K562 (cell line): ENCODE measurements around the gene MIDN. TPM values are rescaled to one million over a fixed set of nuclear protein-coding genes. Genes with fewer than 3 reads are reported as not detected.
A peak's percentile ranks its signal among the peaks of the same experiment; 100 is the strongest.

ENCODE experiments used
- BACH1 ChIP-seq: fragments of 200-800 bp; sonication (Bioruptor generic); IDR thresholded peaks from 2 replicates; pipeline ENCODE4 v1.6.1; 2016; ENCODE audit warnings: missing genetic modification characterization, missing compliant biosample characterization
- CHCHD3 ChIP-seq: fragments of 250-450 bp; sonication (Bioruptor Pico); IDR thresholded peaks from 2 replicates; pipeline ENCODE4 v2.1.2; 2022; ENCODE audit warnings: mild to moderate bottlenecking
- CREM ChIP-seq: IDR thresholded peaks from 2 replicates; pipeline ENCODE4 v1.6.1; 2014; ENCODE audit warnings: antibody characterized with exemption, low read depth
- DIDO1 ChIP-seq: fragments of 450-650 bp; IDR thresholded peaks from 2 replicates; pipeline ENCODE4 v1.6.1; 2016; ENCODE audit warnings: low read depth, missing biosample characterization, missing genetic modification characterization
- DMBX1 ChIP-seq: fragments of 250-450 bp; sonication (Bioruptor Pico); IDR thresholded peaks from 2 replicates; pipeline ENCODE4 v1.8.0; 2022; ENCODE audit warnings: inconsistent platforms, mild to moderate bottlenecking, moderate library complexity, borderline replicate concordance
- HDAC6 ChIP-seq: IDR thresholded peaks from 2 replicates; pipeline ENCODE4 v1.6.1; 2012; ENCODE audit warnings: low read depth, mild to moderate bottlenecking, control low read depth, inconsistent platforms, low read length, moderate library complexity
- HNRNPK ChIP-seq: fragments of 200-400 bp; formaldehyde crosslinking; IDR thresholded peaks from one replicate; pipeline ENCODE4 v1.6.1; 2018; ENCODE audit warnings: mild to moderate bottlenecking, low read depth, low read length; ENCODE audit not compliant: poor library complexity, severe bottlenecking
- LEF1 ChIP-seq: fragments of 450-650 bp; IDR thresholded peaks from 2 replicates; pipeline ENCODE4 v1.6.1; 2016; ENCODE audit warnings: mild to moderate bottlenecking
- MAFK ChIP-seq: IDR thresholded peaks from 2 replicates; pipeline ENCODE4 v1.6.1; 2011; ENCODE audit warnings: low read length, improper control_type of control experiment
- MYBL2 ChIP-seq, 2 experiments: fragments of 450-650 bp in 1 of 2; sonication (generic) in 1 of 2; formaldehyde crosslinking in 1 of 2; IDR thresholded peaks; 2 replicates each; pipeline versions ENCODE4 v1.6.1 to v1.8.1; 2017 to 2022; ENCODE audit warnings: borderline replicate concordance in 1 of 2, inconsistent platforms in 1 of 2, low read depth in 1 of 2, mild to moderate bottlenecking in 1 of 2, missing genetic modification reagents in 1 of 2, moderate library complexity in 1 of 2
- POLR2G ChIP-seq: fragments of 200-400 bp; formaldehyde crosslinking; IDR thresholded peaks from 2 replicates; pipeline ENCODE4 v1.6.1; 2017; ENCODE audit warnings: low read depth, mild to moderate bottlenecking, antibody characterized with exemption, low read length, moderate library complexity
- POU5F1 ChIP-seq: fragments of 150-350 bp; IDR thresholded peaks from 2 replicates; pipeline ENCODE4 v1.6.1; 2014; ENCODE audit warnings: borderline replicate concordance, low read length, low read depth, mild to moderate bottlenecking; ENCODE audit not compliant: partially characterized antibody
- PRMT5 ChIP-seq: sonication (generic); formaldehyde crosslinking; IDR thresholded peaks from 2 replicates; pipeline ENCODE4 v1.5.0; 2020; ENCODE audit warnings: missing genetic modification reagents
- THRAP3 ChIP-seq: fragments of 450-650 bp; IDR thresholded peaks from 2 replicates; pipeline ENCODE4 v1.6.1; 2016; ENCODE audit warnings: mild to moderate bottlenecking, inconsistent platforms, borderline replicate concordance
- XRCC3 ChIP-seq: fragments of 450-650 bp; IDR thresholded peaks from 2 replicates; pipeline ENCODE4 v1.6.1; 2017; ENCODE audit warnings: mild to moderate bottlenecking, moderate library complexity
- ZNF133 ChIP-seq: fragments of 250-450 bp; sonication (Bioruptor Pico); IDR thresholded peaks from 2 replicates; pipeline ENCODE4 v1.4.0; 2020; ENCODE audit warnings: mild to moderate bottlenecking
- ZNF561 ChIP-seq: fragments of 450-650 bp; formaldehyde crosslinking; conservative IDR thresholded peaks from 2 replicates; pipeline ENCODE4 v1.4.0; 2020; ENCODE audit warnings: mild to moderate bottlenecking, moderate library complexity
- ZNF583 ChIP-seq: fragments of 250-450 bp; sonication (Bioruptor Pico); IDR thresholded peaks from 2 replicates; pipeline ENCODE4 v1.4.0; 2020
- polyA plus RNA-seq, 8 experiments: library from polyadenylated mRNA; depleted of rRNA in 4 of 8; stranded (reverse) in 5 of 8; unstranded in 3 of 8; fragments of >200 nt; fragmentation: Nextera tagmentation in 2 of 8; fragmentation: Illumina TruSeq in 1 of 8; extraction: Ambion mirVana in 2 of 8; extraction: Trizol in 1 of 8; gene quantifications; 2 replicates each; pipeline versions ENCODE4 v1.2.1 to v1.2.3, GENCODE V29; 2011 to 2014; ENCODE audit warnings: inconsistent platforms in 1 of 8, missing spikeins in 1 of 8
- total RNA-seq, 7 experiments: library from RNA; depleted of rRNA in 6 of 7; stranded (reverse); fragments of >200 nt in 6 of 7; fragmentation: Illumina TruSeq in 2 of 7; extraction: Trizol in 2 of 7; gene quantifications; 2 replicates each; pipeline versions ENCODE4 v1.2.1 to v1.2.3, GENCODE V29; 2011 to 2021; ENCODE audit warnings: low replicate concordance in 1 of 7
- TF ChIP-seq, protein P1 (sequence below): fragments of 450-650 bp; conservative IDR thresholded peaks from 2 replicates; pipeline ENCODE4 v1.6.1; 2016; ENCODE audit warnings: missing genetic modification characterization, low read depth, mild to moderate bottlenecking, missing compliant biosample characterization, moderate library complexity
- TF ChIP-seq, protein P2 (sequence below): fragments of 250-450 bp; sonication (Bioruptor Pico); IDR thresholded peaks from 2 replicates; pipeline ENCODE4 v1.8.0; 2022; ENCODE audit warnings: moderate library complexity, mild to moderate bottlenecking, inconsistent platforms
- TF ChIP-seq, protein P3 (sequence below): sonication (generic); formaldehyde crosslinking; IDR thresholded peaks from 2 replicates; pipeline ENCODE4 v1.8.0; 2022; ENCODE audit warnings: missing genetic modification reagents, mild to moderate bottlenecking, moderate library complexity, borderline replicate concordance
- TF ChIP-seq, protein P4 (sequence below): fragments of 250-450 bp; sonication (Bioruptor Pico); IDR thresholded peaks from 2 replicates; pipeline ENCODE4 v1.5.0; 2021

MIDN gene
- total and polyA plus RNA-seq, 9 of the 15 experiments (the other 6 are each of a cell fraction or from before 2014, with no cell fraction given): 0.17 to 120 (median 10.1) TPM

DNA sequence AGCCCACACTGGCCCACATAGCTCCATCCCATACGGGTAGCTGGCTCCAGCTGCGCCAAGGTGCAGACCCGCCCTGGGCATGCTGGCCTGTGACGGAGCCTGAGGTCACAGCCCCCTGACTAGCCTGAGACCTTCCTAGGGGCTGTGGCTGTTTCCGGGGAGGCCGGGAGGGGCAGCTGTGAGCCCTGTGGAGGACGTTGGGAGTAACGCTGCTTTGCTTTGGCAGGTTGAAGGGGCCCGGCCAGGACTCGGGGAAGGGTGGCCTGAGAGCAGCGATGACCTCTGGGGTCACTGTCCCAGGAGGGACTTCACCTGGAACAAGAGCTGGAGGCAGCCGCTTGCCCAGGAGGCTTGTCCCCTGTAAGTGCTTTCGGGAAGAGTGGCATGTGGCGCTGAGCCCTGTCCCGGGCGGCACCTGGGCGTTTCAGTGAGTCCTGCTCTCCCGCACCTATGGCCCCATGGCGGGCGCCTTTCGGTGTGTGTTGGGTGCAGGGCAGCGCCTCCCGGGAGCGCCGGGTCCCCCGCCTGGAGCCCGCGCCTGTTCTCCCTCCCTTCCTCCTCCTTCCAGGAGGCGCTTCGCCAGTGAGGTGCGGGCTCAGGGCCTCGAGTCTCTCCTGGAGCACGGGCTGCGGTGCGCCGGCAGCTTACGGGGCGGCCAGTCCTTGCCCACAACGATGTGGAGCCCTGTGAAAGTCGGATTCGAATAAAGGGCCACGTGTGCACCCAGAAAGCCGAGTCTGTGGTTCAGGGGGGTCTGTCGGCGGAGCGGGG is 25.9 kb downstream of the MIDN start (continued):
- TF ChIP-seq DMBX1 (peak; percentile 19; the same call in 1 of the 2 replicates), CHCHD3 (CRISPR knock-in tag) (no peak), CREM (peak; percentile 52), ZNF561 (no peak), PRMT5 (CRISPR knock-in tag) (no peak), LEF1 (no peak), HDAC6 (no peak), BACH1 (tag) (no peak), POLR2G (peak; percentile 45), MYBL2 (IDR thresholded peaks at IDR 0.05; ENCODE audit: low read depth) (no peak), MYBL2 (CRISPR knock-in tag; IDR thresholded peaks at IDR 0.05; ENCODE audit: borderline replicate concordance) (no peak), DIDO1 (no peak), POU5F1 (no peak), ZNF133 (CRISPR knock-in tag) (no peak), HNRNPK (no peak), MAFK (no peak), ZNF583 (CRISPR knock-in tag) (no peak), XRCC3 (no peak), THRAP3 (no peak)
- TF ChIP-seq, protein P1, sequence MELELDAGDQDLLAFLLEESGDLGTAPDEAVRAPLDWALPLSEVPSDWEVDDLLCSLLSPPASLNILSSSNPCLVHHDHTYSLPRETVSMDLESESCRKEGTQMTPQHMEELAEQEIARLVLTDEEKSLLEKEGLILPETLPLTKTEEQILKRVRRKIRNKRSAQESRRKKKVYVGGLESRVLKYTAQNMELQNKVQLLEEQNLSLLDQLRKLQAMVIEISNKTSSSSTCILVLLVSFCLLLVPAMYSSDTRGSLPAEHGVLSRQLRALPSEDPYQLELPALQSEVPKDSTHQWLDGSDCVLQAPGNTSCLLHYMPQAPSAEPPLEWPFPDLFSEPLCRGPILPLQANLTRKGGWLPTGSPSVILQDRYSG (tag): no peak
- TF ChIP-seq, protein P2, sequence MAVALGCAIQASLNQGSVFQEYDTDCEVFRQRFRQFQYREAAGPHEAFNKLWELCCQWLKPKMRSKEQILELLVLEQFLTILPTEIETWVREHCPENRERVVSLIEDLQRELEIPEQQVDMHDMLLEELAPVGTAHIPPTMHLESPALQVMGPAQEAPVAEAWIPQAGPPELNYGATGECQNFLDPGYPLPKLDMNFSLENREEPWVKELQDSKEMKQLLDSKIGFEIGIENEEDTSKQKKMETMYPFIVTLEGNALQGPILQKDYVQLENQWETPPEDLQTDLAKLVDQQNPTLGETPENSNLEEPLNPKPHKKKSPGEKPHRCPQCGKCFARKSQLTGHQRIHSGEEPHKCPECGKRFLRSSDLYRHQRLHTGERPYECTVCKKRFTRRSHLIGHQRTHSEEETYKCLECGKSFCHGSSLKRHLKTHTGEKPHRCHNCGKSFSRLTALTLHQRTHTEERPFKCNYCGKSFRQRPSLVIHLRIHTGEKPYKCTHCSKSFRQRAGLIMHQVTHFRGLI (CRISPR knock-in tag): no peak
- TF ChIP-seq, protein P3, sequence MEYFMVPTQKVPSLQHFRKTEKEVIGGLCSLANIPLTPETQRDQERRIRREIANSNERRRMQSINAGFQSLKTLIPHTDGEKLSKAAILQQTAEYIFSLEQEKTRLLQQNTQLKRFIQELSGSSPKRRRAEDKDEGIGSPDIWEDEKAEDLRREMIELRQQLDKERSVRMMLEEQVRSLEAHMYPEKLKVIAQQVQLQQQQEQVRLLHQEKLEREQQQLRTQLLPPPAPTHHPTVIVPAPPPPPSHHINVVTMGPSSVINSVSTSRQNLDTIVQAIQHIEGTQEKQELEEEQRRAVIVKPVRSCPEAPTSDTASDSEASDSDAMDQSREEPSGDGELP (CRISPR knock-in tag): peak; percentile 78
- TF ChIP-seq, protein P4, sequence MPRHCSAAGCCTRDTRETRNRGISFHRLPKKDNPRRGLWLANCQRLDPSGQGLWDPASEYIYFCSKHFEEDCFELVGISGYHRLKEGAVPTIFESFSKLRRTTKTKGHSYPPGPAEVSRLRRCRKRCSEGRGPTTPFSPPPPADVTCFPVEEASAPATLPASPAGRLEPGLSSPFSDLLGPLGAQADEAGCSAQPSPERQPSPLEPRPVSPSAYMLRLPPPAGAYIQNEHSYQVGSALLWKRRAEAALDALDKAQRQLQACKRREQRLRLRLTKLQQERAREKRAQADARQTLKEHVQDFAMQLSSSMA: no peak
